HCT116 (cell line): ENCODE results near the gene KLHDC7A.

Experiments used
- CTCF ChIP-seq, 3 experiments: fragments of 200-600 bp in 1 of 3; sonication (generic) in 1 of 3; IDR thresholded peaks in 2 of 3; conservative IDR thresholded peaks in 1 of 3; 2 replicates each; pipeline ENCODE4 v1.5.1; 2012 to 2017; ENCODE audit warnings: low read depth in 2 of 3, low read length in 2 of 3, antibody characterized with exemption in 1 of 3, borderline replicate concordance in 1 of 3, control low read depth in 1 of 3, mild to moderate bottlenecking in 1 of 3, mixed read lengths in 1 of 3, mixed run types in 1 of 3, moderate library complexity in 1 of 3; ENCODE audit not compliant: insufficient read depth in 1 of 3
- YY1 ChIP-seq: IDR thresholded peaks from 2 replicates; pipeline ENCODE4 v1.6.1; 2011; ENCODE audit warnings: low read length, low read depth, moderate library complexity, mild to moderate bottlenecking; ENCODE audit not compliant: insufficient replicate concordance; ENCODE audit errors: extremely low read depth

- TF ChIP-seq CTCF (IDR thresholded peaks at IDR 0.05 in 2 of 3, conservative IDR thresholded peaks at IDR 0.05 in 1 of 3; ENCODE audit: borderline replicate concordance in 1 of 3, insufficient read depth in 1 of 3, low read depth in 2 of 3, low read length in 2 of 3) (no peak), YY1 (no peak)
Observed at GRCh38 chr1:18470671-18471355, 9.9 kb upstream of the KLHDC7A start.
